ENCODE data around the gene PCP2.
A peak's percentile ranks its signal among the peaks of the same experiment; 100 is the strongest.

PCP2 gene

DNA sequence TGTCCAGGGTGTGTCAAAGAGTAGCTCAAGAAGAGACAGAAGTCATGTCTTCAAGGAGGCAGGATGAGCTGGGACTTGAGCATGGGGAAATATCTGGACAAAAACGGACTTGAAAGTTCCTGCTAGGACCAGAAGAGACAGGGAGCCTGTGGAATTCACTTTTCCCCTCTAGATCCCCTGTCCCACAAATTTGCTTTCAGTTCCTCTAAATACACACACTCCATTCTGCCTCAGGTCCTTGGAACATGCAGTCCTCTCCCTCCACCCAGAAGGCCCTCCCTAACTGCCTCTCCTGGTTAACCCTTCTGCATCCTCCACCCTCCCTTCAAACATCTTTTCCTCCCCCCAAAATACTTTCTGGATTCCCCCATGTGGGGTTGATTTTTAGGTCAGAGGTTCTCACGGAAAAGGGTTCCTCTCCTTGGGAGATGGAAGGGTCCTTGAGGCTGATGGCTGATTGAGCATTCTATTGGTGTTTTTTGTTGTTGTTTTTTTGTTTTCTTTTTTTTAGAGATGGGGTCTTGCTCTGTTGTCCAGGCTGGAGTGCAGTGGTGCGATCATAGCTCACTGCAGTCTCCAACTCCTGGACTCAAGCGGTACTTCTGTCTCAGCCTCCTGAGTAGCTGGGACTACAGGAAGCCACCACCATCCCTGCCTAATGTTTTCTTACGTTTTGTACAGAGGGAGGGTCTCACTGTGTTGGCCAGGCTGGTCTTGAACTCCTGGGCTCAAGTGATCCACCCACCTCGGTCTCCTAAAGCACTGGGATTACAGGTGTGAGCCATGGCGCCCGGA, 28.4 kb upstream of the PCP2 start:
- no peak for DNase-seq (ENCODE audit: low read depth, low spot score)

DNA sequence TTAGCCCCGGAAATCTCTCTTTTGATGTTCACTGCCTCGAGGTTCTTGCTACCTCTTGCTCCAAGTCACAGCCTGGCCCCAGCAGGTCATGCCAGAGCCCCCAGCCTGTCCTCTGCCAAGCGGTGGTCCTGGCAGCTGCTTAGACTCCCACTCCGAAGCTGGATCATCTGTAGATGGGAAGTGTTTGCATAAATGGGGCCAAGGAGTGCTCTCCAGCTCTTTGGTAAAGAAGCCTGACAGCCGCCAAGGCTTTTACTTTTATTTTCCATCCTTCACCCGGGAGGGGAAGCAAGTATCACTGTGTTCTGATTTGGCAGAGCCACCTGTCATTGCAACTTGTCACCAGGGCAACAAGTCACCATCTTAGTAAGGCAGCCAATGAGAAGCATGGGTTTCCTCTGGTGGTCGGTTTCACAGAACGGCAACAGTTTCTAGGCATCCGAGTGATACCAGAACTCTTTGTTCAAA, 24.7 kb upstream of the PCP2 start:
- no peak for DNase-seq (ENCODE audit: low read depth, low spot score)

DNA sequence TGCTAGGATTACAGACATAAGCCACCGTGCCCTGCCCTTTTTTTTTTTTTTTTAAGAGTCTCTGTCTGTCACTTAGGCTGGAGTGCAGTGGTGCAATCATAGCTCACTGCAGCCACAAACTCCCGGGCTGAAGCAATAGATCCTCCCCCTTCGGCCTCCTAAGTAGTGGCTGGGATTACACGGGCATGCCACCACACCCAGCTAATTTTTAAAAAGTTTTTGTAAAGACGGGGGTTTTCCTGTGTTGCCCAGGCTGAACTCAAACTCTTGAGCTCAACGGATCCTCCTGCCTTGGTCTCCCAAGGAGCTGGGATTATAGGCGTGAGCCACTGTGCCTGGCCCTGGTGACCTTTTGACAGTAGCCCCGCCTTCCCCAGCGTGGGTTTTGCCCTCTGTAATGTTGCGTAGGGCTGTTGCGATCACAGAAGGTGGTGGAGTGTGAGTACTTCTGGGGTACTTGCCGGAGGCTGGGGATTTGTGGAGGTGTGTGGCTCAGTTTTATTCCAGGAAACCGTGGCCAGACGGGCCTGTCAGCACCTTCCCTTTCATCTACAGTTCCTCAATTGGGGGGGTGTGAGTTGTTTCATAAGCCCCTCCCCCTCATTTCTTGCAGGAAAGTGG, 23.7 kb upstream of the PCP2 start:
- DNase-seq (ENCODE audit: low read depth, low spot score): no peak

DNA sequence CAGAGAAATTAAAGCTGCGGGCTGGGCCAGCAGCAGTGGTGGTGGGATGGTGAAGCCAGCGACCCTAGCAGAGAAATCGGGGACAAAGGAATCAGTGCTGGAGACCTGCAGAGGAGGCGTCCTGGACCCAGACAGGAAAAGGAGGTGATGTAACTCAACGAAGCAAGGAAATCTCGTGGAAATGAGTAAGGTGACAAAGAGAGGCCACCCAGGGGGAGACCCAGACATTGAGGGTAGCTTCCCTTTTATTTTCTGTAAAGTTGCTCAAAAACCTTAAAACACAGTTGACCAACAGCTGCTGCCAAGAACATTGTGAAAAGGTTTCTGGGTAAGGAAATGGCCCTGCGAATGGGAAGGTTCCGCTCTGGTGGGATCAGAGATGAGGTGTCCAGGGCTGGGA, 22.1 kb upstream of the PCP2 start:
- DNase-seq (ENCODE audit: low read depth, low spot score): no peak

DNA sequence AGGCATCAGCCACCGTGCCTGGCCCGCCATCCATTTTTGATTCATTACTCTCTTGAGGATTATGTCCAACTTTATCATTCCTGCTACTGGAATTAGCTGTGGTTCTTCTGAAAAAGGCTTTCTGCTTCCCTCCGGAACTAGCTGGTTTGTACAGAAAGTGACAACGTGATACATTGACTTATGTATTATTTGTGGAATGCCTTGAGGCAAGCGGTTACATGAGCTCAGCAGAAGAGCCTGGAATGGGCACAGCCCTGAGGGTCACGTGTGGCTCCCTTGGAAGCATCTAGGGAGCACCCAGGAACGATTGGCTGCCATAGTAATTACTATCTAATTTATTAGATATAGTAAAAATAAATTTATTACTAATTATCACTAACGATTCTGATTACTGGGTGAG, 20.9 kb upstream of the PCP2 start:
- no peak for DNase-seq (ENCODE audit: low read depth, low spot score)

DNA sequence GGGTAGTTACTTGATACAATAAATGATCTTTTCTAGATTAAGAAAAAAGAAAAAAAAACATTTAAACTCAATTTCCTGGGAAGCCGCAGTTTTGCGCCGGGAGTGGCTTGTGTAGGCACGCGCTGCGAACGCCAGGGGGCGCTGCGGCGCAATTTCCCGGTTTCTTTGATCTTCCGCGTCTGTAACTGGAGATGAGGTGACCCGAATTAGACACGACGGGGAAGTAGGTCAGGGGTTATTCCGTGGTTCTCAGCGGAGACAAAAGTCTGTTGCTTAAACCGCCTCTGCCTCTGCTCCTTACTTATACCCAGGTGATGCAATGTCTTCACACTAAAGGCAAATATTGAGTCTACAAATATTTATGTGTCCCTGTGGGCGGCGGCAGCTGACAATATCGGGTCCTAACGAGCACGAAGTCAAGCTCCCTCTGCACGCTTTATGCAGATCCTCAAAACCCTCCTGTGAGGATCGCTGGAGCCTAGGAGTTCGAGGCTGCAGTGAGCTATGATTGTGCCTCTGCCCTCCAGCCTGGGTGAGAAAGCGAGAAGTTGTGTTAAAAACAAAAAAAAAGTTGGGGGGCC, 18.6 kb upstream of the PCP2 start:
- DNase-seq (ENCODE audit: low read depth, low spot score): peak; percentile 92

DNA sequence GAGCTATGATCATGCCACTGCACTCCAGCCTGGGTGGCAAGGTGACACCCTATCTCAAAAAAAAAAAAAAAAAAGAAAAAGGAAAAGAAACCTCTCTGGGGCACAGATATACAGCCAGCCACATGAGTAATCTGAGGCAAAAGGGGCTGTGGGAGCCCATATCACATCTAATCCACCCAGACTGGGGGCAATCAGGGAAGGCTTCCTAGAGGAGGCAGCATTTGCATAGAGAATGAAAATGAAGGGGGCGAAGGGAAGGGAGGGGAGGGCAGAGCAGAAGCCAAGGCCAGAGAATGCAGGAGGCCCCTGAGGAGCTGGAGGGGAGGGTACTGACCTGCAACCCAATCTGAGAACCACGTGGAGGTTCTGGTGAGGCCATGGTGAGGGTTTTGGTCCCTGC, 16.6 kb upstream of the PCP2 start:
- DNase-seq (ENCODE audit: low read depth, low spot score): no peak

DNA sequence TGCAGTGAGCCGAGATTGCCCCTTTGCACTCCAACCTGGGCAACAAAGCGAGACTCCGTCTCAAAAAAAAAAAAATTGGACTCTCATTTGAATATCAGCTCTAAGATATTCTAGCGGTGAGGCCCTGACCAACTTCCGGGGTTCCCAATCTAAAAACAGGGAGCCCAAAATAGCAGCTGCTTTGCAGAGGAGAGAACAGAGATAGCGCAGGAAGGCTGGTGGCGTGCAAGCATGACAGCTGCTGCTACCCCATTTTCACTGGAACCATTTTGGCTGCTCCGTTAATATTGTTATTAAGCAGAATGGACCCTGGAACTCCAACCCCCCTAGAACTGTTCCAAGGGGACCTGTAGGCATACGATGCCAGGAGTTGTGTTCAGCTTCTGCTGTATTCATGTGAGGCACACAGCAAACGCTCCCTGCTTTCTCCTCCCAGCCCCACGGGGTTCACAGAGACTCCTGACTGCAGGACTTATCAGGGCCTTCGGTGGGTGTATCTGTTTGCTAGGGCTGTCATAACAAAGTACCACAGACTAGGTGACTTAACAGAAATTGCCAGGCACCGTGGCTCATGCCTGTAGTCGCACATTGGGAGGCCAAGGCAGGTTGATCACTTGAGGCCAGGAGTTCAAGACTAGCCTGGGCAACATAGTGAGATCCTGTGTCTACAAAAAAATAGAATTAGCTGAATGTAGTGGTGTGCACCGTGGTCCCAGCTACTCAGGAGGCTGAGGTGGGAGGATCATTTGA, 14.9 kb upstream of the PCP2 start:
- no peak for DNase-seq (ENCODE audit: low read depth, low spot score)

DNA sequence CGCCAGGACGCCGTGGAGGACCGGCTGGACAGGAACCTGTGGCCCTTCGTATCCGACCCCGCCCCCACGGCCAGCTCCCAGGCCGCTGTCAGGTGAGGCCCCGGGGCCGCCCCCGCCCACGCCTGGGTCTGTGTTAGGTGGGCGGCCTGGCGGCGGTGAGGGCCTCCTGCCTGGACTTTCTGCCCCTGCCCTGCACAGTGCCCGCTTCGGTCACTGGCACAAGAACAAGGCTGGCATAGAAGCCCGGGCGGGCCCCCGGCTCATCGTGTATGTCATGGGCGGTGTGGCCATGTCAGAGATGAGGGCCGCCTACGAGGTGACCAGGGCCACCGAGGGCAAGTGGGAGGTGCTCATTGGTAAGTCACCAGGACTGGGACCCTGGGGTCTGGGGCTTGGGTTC, 13.6 kb upstream of the PCP2 start:
- DNase-seq (ENCODE audit: low read depth, low spot score): no peak

DNA sequence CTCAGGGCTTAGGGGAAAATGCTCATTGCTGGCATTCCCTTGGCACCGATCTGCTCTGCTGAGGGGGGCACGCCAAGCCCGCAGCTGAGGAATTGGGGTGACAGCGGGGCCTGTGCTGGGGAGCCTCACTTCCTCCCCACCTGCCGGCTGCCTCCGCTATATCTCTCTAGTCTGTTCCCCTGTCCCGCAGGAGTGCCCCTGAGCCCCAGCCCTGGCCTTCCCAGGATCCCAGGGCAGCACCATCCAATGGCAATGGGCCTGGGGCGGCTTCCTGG, 12.8 kb upstream of the PCP2 start:
- no peak for DNase-seq (ENCODE audit: low read depth, low spot score)

DNA sequence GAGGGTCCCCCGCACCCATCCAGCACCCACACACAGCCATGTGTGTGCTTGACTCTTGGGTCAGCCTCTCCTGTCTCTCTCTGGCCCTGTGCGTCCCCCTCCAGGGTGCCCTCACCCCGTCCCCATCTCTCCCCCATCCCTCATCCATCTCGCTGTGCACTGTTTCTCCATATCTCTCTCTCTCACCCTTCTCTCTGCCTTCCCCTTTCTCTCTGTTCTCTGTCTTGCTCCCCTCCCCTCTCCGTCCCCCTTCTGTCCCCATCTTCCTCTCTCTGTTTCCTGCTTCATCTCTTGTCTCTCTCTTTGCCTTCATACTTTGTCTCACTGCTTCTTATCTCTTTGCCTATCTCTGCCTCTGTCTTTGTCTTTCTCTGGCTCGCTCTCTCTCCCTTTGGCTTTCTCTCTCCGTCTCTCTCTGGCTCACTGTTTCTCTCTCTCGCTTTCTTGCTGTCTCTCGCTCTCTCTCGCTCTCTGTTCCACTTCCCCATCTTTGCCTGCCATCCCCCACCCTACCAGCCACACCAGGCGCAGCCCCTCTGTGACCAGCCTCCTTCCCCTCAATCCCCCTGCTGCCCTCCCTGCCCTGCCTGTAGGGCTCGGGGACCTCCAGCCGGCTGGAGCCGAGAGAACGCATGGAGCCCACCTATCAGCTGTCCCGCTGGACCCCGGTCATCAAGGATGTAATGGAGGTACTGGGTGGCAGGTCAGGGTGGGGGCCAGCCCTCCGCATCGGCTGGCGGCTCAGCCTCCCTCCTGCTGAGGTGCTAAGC, 12.3 kb upstream of the PCP2 start:
- no peak for DNase-seq (ENCODE audit: low read depth, low spot score)

DNA sequence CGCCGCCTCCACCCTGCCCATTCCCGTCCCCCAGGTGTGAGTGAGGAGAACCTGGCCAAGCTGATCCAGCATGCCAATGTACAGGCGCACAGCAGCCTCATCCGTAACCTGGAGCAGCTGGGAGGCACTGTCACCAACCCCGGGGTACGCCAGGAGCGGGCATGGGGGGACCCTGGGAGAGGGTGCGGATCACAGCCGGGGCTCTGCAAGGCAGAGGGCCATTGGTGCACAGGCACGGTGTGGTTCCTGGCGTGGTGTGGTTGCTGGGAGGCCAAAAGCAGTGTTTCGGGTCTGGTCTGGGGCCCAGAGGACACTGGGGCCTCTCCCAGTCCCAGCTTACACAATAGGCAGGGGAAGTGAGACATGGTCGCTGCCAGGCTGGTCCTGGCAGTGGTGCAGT, 11.6 kb upstream of the PCP2 start:
- DNase-seq (ENCODE audit: low read depth, low spot score): no peak

DNA sequence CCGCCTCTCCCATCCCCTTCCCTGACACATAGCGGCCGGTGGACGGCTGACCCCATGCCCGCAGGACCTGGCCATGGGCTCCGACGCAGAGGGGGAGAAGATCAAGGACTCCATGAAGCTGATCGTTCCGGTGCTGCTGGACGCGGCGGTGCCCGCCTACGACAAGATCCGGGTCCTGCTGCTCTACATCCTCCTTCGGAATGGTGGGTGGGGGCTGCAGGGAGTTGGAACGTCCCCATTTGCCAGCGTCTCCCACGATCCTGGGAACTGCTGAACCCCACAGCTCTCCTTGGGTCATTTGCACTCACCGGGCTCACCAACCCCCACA, 11.0 kb upstream of the PCP2 start:
- DNase-seq (ENCODE audit: low read depth, low spot score): no peak

DNA sequence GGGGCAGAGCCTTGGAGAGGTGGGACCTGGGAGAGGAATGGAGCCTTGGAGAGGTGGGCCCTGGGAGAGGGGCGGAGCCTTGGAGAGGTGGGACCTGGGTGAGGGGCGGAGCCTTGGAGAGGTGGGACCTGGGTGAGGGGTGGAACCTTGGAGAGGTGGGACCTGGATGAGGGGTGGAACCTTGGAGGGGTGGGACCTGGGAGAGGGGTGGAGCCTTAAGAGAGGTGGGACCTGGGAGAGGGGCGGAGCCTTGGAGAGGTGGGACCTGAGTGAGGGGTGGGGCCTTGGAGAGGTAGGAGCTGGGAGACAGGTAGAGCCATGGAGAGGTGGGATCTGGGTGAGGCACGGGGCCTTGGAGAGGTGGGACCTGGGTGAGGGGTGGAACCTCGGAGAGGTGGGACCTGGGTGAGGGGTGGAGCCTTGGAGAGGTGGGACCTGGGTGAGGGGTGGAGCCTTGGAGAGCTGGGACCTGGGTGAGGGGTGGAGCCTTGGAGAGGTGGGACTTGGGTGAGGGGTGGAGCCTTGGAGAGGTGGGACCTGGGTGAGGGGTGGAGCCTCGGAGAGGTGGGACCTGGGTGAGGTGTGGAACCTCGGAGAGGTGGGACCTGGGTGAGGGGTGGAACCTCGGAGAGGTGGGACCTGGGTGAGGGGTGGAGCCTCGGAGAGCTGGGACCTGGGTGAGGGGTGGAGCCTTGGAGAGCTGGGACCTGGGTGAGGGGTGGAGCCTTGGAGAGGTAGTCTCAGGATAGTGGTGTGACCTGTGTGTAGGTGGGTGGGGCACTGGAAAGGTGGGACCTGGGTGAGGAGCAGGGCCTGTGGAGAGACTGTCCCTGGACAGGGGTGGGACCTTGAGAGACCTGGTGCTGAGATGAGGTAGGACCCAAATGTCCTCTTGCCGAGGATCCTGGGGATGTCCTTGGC, 10.4 kb upstream of the PCP2 start:
- peak; percentile 81 for DNase-seq (ENCODE audit: low read depth, low spot score)

DNA sequence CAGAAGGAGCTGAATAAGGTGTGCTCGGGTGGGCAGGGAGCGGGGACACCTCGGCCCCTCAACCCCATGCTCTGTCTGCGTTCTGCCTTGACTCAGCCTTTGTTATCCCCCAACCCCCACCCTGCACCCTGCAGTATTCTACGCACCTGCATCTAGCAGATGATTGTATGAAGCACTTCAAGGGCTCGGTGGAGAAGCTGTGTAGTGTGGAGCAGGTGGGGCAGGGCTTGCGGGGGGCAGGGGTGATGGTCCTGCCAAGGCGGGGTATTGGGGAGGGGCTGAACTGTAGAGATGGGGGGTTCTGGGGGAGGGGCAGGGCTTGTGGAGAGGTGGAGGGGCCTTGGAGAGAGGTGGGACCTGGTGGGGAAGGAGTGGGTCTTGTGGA, 9.5 kb upstream of the PCP2 start:
- DNase-seq (ENCODE audit: low read depth, low spot score): no peak

DNA sequence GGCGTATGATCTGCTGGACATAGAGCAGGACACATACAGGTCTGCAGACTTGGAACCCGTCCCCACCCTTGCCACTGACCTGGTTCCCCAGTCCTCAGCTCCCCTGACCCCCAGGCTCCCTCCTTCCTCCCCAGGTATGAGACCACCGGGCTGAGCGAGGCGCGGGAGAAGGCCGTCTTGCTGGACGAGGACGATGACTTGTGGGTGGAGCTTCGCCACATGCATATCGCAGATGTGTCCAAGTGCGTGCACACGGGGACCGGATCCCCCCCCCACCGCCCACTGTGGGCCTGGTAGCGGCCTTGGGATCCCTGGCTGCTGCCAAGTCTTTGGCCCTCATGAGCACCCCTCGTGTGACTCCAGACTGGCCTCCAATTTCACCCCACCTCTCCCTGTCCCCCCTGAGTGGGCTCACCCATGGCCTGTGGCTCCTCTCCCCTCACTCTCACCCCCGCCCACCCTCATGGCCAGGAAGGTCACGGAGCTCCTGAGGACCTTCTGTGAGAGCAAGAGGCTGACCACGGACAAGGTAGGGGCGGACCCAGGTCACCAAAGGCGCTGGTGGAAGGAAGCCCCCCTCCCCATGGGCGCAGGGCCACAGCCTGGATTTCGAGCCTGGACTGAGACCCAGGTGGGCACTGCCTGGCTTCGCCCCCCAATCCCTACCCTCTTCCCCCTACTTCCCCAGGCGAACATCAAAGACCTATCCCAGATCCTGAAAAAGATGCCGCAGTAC, 8.9 kb upstream of the PCP2 start:
- no peak for DNase-seq (ENCODE audit: low read depth, low spot score)

DNA sequence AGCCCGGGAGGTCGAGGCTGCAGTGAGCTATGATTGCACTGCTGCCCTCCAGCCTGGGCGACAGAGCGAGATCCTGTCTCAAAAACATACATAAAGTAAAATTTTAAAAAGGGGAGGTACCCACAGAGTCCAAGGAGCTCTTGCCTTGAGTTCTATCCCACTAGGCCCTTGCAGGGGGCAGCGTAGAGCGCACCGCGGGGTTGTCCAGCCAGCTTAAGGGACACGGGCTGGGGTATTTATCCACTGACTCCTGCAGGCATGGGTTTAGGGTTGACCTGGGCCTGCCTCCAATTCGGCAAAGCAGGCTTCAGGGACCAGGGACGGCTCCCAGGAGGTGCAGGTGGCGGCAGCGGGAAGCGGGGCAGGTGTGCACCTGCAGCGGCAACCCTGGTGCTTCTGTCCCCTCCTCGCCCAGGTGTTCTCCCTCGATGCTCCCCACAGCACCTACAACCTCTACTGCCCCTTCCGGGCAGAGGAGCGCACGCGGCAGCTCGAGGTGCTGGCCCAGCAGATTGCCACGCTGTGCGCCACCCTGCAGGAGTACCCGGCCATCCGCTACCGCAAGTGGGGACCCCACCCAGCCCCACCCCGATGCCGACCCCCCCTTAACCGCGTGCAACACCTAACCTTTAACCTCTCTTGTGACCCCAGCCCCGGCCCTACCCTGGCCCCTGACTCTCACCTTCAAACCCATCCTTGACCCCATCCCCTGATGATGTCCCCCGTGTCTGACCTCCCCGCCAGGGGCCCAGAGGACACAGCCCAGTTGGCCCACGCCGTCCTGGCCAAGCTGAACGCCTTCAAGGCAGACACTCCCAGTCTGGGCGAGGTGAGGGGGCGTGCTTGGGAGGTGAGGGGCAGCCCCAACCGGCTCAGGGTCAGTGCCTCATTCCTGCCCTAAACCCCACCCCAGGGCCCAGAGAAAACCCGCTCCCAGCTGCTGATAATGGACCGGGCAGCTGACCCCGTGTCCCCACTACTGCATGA, 8.1 kb upstream of the PCP2 start:
- no peak for DNase-seq (ENCODE audit: low read depth, low spot score)

DNA sequence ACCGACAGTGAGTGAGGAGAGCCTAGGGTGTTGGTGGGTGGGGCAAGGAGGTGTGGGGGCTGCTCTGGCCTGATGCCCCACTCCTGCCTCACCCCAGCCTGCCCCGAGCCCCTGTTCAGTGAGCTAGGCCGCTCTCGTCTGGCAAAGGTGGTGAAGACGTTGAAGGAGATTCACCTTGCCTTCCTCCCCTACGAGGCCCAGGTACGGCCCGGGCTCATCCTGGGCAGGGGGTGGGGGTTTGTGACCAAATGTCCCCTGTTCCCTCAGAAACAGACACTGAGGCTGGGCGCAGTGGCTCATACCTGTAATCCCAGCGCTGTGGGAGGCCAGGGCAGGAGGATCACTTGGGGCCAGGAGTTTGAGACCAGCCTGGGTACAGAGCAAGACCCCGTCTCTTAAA, 7.3 kb upstream of the PCP2 start:
- no peak for DNase-seq (ENCODE audit: low read depth, low spot score)

DNA sequence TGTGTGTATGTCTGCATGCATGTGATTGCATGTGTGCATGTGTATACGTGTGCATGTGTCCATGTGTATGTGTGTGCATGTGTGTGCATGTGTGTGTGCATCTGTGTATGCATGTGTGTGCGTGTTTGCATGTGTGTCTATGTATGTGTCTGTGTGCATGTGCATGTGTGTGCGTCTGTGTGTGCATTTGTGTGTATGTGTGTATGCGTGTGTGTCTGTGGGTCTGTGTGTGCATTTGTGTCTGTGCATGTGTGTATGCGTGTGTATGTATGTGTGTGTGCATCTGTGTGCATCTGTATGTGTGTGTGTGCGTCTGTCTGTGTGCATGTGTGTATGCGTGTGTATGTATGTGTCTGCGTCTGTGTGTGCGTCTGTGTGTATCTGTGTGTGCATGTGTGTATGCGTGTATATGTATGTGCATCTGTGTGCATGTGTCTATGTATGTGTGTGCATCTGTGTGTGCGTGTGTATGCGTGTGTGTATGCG, 6.4 kb upstream of the PCP2 start:
- DNase-seq (ENCODE audit: low read depth, low spot score): no peak
